GM08714 (cell line): ENCODE data around the gene STK11.

ENCODE experiments used
- H3K4me3 ChIP-seq: fragments of 200-500 bp; sonication (Bioruptor generic); 2 replicates; pipeline ENCODE4 v1.5.1; 2014; ENCODE audit warnings: mild to moderate bottlenecking, low read length, inconsistent platforms
- ZNF274 ChIP-seq: IDR thresholded peaks from 2 replicates; pipeline ENCODE4 v1.6.1; 2012; ENCODE audit warnings: mild to moderate bottlenecking, low read depth, low read length

The STK11 gene

DNA sequence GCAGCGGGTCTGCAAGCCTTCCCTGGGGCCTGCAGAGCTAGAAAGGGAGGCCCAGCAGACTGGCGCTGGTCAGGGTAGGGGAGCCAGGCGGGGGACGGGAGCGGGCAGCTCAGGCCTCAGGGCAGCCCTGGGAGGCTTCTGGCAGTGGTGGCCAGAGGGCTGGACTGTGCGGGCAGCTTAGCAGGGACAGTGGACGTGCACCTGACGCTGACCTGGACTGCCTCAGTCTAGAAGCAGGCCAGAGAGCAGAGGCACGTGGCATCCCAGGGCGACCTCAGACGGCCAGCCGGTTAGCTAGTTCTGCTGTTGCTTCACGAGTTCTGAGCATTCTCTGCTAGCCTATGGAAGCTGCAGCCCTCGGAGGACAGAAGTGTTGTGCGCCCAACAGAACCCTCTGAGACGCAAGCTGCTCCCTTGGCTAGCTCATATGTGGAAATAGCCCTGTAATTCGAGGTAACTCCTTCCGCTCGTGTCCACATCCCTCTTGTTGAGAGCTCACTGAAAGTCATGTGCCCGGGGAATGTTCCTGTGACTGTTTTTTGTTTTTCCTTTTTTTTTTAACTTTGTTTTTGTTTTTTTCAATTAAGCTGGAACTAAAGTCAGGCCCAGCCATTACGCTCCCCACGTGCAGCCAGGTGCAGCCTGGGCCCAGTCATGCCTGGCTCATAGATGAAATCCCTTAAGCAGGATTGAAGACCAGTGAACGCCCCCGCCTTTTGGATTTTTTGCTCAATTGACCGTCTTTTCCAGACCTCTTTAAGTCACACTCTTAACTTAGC, 67.9 kb downstream of the STK11 start:
- no peak overlapping the region for H3K4me3 ChIP-seq
- no peak for TF ChIP-seq ZNF274

DNA sequence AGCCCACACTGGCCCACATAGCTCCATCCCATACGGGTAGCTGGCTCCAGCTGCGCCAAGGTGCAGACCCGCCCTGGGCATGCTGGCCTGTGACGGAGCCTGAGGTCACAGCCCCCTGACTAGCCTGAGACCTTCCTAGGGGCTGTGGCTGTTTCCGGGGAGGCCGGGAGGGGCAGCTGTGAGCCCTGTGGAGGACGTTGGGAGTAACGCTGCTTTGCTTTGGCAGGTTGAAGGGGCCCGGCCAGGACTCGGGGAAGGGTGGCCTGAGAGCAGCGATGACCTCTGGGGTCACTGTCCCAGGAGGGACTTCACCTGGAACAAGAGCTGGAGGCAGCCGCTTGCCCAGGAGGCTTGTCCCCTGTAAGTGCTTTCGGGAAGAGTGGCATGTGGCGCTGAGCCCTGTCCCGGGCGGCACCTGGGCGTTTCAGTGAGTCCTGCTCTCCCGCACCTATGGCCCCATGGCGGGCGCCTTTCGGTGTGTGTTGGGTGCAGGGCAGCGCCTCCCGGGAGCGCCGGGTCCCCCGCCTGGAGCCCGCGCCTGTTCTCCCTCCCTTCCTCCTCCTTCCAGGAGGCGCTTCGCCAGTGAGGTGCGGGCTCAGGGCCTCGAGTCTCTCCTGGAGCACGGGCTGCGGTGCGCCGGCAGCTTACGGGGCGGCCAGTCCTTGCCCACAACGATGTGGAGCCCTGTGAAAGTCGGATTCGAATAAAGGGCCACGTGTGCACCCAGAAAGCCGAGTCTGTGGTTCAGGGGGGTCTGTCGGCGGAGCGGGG, 68.7 kb downstream of the STK11 start:
- no peak for TF ChIP-seq ZNF274
- peak overlapping the region; percentile 65; the same call in 1 of the 2 replicates for H3K4me3 ChIP-seq

DNA sequence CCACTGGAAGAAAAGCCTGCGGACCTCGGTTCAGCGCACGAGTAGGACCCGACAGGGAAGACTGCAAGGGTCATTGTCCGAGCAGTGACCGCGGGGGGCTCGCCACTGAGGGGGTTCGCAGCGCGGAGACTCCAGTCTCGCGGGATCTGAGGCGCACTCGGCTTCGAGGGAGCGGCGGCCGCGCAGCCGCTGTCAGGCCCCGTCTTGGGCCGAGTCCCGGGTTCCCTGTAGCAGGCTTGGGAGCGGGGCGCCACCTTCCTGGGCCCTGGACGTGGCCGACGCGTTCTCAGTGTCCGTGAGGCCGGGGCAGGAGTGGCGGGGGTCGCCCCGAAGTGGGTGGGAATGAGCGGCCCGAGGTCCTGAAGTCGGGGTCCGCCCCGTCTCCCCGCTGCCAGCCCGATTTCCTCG, 69.3 kb downstream of the STK11 start:
- H3K4me3 ChIP-seq, result peak overlapping the region; percentile 65; the same call in 1 of the 2 replicates
- no peak for TF ChIP-seq ZNF274

DNA sequence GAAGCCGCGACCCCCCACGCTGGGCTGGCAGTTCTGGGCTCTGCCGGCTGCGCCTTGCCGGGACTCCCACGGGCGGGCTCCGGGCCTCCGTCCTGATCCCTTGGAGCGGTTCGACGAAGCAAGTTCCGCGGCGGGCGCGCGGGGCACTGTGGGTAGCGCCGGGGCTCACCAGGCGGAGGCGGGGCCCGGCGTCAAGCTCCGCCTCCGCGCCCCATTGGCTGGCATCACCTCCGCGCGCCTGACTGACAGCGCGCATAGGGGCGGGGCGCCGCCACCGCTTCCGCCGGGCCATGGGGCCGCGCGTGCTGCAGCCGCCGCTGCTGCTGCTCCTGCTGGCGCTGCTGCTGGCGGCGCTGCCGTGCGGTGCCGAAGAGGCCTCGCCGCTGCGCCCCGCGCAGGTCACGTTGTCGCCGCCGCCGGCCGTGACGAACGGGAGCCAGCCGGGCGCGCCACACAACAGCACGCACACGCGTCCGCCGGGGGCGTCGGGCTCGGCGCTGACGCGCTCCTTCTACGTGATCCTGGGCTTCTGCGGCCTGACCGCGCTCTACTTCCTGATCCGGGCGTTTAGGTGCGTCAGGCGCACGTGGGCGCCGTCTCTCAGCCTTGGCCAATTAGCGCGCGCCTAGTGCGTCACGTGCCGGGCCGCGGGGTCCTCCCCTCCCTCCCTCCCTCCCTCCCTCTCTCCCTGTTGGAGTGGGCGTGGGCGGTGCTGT, 69.8 kb downstream of the STK11 start, which contains the start of gene FAM174C:
Gene FAM174C, plus strand, starts transcription at position 271 of the 716 bp plus-strand sequence. Its CDS starts 20 bp downstream, at position 291.
- no peak for TF ChIP-seq ZNF274
- H3K4me3 ChIP-seq, result peak within 1 kb of the TSS; percentile 69; the same call in 1 of the 2 replicates

DNA sequence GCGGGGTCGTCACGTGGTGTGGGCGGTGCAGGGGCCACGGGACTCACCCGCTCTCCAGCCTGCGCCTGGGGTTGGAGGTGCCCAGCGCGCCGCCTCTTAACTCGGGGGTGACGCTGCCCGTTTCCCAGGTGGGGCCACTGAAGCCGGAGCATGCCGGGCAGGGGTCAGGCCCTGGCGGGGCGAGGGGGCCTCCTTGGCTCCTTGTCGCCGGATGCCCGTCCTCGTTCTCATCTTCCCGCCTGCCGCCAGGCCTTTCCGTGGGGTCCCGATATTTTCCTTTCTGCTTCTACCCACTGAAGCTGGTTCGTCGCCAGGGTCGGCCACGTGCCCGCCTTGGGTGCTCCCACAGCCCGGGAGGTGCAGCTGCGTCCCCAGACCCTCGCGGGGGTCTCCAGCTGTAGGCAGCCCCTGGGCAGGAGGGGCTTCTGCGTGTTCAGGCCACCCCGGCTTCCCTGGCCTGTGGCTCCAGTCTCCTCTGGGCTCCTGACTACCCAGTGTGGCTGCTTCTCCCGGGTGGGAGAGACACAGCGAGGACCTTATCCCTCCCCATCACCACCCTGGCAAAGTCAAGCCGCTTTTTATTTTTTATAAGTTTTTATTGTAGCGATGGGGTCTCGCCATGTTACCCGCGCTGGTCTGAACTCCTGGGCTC, 70.5 kb downstream of the STK11 start:
- H3K4me3 ChIP-seq, result peak overlapping the region; percentile 69; the same call in 1 of the 2 replicates
- no peak for TF ChIP-seq ZNF274

DNA sequence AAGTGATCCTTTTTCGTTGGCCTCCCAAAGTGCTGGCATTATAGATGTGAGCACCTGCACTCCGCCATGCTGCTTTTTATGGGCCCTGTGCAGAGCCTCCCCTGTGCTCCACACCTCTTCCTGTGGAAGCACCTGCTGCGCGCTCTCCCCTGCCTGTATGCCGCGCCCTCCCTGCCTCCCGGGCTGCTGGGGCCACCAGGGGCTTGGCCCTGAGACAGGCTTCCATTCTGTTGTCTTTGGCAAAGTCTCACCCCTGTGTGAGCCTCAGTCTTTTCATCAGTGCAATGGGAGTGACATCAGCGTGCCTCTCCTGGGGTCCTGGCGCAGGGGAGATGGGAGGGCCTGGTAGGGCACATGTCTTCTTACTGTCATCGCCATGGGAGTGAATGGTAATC, 71.0 kb downstream of the STK11 start:
- no peak for TF ChIP-seq ZNF274
- H3K4me3 ChIP-seq, result peak overlapping the region; percentile 69; the same call in 1 of the 2 replicates

DNA sequence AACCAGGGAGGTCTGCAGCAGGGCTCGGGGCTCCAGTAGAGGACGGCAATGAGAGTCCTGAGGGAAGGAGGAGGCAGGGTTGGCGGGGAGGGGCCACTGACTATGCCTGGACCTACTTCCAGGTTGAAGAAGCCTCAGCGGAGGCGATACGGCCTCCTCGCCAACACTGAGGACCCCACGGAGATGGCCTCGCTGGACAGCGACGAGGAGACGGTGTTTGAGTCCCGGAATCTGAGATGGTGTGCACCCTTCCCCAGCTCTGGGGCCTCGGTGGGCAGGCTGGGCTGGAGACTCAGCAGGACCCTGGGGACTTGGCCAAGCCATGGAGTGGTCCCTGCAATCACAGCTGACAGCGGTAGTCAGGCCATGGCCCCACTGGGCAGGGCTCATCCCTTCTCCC, 71.5 kb downstream of the STK11 start:
- no peak overlapping the region; the same call in 1 of the 2 replicates for H3K4me3 ChIP-seq
- TF ChIP-seq ZNF274, result no peak
